Mucosa of gallbladder (tissue), 1 donor: ENCODE results near the gene CPXM1. TPM values are rescaled to one million over a fixed set of nuclear protein-coding genes. Genes with fewer than 3 reads are reported as not detected.

Experiments
- DNase-seq: peaks from one replicate; pipeline ENCODE4 v3.0.0-alpha.2; 2020; ENCODE audit warnings: low spot score
- total RNA-seq: library from RNA; stranded (reverse); gene quantifications from one replicate; pipeline ENCODE4 v1.2.1, GENCODE V29; 2021
- donor health status: DM: no; HTN: no; CAD: no.

Gene CPXM1
- total RNA-seq, 1 donor from 2014 or later: 6.8 TPM

GRCh38 chr20:2748551-2749342, 51.7 kb downstream of the CPXM1 start:
- DNase-seq: no peak

GRCh38 chr20:2747676-2748235, 52.7 kb downstream of the CPXM1 start:
- DNase-seq: no peak

GRCh38 chr20:2746636-2747265, 53.7 kb downstream of the CPXM1 start:
- no peak for DNase-seq

- DNase-seq: no peak
These were observed 54.3 kb downstream of the CPXM1 start for GRCh38 chr20:2745936-2746635.

GRCh38 chr20:2745060-2745910, 55.1 kb downstream of the CPXM1 start:
- DNase-seq: no peak

Other genes starting within 250 kb of the CPXM1 start
- 82.9 TPM for gene NOP56, start 148.0 kb downstream of the CPXM1 start, total RNA-seq
- gene IDH3B, start 136.4 kb downstream of the CPXM1 start, total RNA-seq: 81.0 TPM
- 12.7 TPM for gene EBF4, start 107.8 kb downstream of the CPXM1 start, total RNA-seq
- gene C20orf141, start 14.4 kb upstream of the CPXM1 start, total RNA-seq: not detected
- not detected for gene TMEM239, start 15.7 kb upstream of the CPXM1 start, total RNA-seq
- 48.8 TPM for gene PCED1A, start 40.0 kb upstream of the CPXM1 start, total RNA-seq
- 43.2 TPM for gene VPS16, start 40.1 kb upstream of the CPXM1 start, total RNA-seq
- gene PTPRA, start 72.9 kb upstream of the CPXM1 start, total RNA-seq: 57.5 TPM
- 0.75 TPM for gene GNRH2, start 243.0 kb upstream of the CPXM1 start, total RNA-seq
- 46.6 TPM for gene MRPS26, start 245.4 kb upstream of the CPXM1 start, total RNA-seq